Measurements from ENCODE around the gene GTPBP8.

GTPBP8 gene

DNA sequence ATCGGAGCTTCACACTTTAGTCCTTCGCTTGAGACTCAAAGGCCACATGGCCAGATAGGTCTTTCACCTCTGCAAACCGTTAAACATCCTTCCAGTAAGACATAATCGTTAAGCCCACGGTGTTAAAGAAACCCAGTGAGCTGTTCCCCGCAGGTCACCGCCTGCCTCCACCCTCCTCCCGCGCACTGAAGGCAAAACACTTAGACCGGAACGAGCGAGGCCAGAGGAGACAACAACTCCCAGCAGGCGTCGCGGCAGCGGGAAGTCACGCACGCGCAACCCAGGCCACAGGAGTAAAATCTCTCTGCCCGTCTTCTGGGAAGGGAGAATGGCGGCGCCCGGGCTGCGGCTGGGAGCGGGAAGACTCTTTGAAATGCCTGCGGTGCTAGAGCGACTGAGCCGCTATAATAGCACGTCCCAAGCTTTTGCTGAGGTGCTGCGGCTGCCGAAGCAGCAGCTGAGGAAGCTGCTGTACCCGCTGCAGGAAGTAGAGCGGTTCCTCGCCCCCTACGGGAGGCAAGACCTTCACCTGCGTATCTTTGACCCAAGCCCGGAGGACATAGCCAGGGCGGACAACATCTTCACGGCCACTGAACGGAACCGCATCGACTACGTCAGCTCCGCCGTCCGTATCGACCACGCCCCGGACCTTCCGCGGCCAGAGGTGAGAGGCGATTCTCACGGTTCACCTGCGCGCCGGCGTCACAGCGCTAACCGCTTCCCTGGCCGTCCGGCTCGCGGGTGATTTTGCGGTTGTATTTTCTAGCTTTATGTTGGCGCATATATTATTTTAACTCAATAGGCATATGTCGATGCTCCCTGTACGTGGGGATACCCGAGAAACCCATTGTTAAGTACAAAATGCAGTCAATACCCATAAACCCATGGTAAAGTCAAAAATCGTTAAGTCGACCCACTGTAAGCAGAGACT, at the start of gene GTPBP8:
Gene GTPBP8, plus strand, starts transcription at position 313 of the 931 bp plus-strand sequence. Its CDS starts 16 bp downstream, at position 329.
- peak; percentile 93 for DNase-seq

GRCh38 chr3:112948346-112948838, 42.4 kb upstream of the GTPBP8 start:
- DNase-seq, result no peak

DNA sequence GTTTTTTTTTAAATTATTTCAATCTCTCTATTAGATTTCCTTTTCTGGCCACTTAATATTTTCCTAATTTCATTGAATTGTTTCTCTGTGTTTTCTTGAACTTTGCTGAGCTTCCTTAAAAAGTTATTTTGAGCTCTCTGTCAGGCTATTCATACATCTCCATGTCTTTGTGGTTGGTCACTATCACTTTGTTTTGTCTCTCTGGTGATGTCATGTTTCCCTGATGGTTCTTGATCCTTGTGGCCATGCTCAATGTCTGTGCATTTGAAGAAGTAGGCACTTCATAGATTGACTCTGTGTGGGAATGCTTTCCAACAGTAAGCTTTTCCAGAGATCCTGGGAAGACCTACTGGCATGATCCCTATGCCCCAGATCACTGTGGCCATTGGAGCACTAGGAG, 34.4 kb upstream of the GTPBP8 start:
- DNase-seq, result no peak

DNA sequence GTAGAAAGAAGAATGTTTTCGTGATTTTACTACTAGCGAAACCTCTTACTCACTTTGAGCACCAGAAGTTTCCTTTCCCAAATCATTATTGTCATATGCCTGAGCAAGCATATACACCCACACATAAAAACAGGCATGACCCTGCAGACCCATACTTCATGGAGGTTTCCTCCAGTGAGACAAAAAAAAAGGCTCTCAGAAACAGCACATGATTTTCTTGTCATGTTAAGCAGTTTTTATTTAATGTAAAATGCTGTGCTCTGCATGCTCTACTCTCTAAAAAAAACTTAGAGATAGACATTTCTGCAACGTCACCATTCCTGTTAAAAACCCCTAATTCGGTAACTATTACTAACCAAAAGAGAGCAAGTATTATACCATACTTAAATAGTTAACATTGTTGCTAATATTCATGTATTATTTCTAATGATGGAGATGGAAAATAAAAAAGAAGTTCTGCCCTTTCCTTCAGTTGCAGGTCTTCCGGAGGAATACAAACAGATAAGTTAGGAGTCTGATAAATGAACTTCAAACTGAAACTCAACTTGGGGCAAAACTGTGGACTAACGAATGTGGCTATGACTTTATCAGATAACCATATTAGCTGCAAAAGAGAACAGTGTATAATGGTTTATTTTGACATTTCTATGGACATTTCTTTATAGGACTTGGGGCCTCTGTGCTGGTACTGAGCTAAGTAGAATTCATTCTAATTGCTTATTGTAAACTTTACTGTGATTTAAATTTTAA, 31.8 kb upstream of the GTPBP8 start:
- DNase-seq, result peak; percentile 77

GRCh38 chr3:112963683-112964082, 27.1 kb upstream of the GTPBP8 start:
- DNase-seq, result no peak

DNA sequence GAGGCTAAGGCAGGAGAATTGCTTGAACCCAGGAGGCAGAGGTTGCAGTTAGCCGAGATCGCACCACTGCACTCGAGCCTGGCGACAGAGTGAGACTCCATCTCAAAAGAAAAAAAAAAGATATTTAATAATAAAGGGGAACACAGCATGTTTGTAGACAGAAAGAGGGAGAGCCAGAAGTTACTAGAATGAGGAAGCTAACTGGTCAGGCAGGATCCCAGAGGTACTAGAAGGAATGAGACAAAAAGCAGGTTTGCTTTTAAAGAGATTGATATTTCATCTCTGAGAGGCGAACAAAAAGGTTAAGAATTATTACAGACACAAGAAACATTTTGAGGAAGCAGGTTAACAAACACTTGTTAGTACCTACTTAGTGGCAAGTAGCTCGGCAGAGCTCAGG, 25.1 kb upstream of the GTPBP8 start:
- no peak for DNase-seq

- no peak for DNase-seq
Observed at GRCh38 chr3:112966633-112967032, 24.2 kb upstream of the GTPBP8 start.

DNA sequence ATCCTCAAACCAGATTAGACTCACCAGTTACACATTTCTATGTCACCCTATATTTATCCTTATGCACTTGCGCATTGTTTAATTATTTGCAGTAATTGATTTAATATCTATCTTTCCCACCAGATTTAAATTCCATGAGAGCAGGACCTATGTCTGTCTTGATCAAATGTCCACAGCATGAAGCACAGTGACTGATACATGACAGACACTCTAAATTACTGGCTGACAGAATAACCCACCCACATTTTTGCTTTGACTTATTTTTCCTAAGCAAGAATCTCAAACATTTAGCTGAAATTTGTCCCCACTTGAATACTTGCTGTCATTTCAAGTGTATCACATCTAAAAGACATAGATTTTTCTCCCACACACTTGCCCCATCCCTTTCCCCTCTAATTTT, 23.4 kb upstream of the GTPBP8 start:
- no peak for DNase-seq

DNA sequence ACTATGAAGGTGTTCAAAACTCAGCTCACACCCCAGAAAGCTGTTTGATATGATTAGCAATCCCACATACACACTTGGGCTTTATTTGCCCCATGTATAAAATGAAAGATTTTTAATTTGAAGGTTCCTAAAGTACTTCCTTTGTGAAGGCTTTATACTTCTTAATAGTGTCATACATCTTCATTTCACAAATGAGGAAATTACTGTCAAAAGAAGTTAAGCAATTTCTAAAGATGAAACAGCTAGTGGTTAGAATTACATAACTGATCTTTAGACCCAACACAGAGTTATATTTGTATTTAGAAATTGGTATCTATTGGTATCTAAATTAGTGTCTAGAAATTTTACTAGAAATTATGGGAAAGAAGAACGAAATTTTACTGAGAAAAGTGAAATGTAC, 23.0 kb upstream of the GTPBP8 start:
- peak; percentile 33 for DNase-seq

DNA sequence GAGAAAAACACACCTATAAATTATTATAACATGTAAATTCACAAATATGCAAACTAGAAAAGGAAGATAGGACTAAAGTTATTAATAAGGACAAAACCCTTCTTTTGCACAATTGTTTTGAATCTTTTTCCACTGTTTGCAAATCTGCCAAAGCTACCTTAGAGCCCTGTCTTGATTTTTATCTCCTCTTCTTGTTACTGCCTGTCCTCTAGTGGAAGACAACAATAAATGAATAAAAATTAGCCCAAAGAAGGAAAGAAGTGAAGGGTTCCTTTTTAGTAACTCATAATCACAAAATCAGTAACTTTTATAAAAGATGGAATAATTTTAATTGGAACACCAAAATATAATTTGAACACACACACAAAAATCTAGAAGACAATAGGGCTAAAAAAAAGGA, 18.6 kb upstream of the GTPBP8 start:
- no peak for DNase-seq

GRCh38 chr3:112973325-112974177, 17.2 kb upstream of the GTPBP8 start:
- DNase-seq, result peak; percentile 87

DNA sequence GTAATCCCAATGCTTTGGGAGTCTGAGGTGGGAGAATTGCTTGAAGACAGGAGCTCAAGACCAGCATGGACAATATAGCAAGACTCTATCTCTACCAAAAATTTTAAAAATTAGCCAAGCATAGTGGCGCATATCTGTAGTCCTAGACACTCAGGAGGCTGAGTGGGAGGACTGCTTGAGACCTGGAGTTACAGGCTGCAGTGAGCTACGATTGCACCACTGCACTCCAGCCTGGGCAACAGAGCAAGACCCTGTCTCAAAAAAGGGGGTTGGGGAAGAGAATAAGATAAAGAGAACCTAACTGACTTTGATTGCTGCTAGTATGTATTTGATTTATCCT, 16.6 kb upstream of the GTPBP8 start:
- peak; percentile 17 for DNase-seq

GRCh38 chr3:112974894-112975293, 15.9 kb upstream of the GTPBP8 start, which contains the start of gene CD200R1:
CD200R1 (minus strand) TSS chr3:112975103; CDS start chr3:112974857, 246 bp downstream.
- DNase-seq, result peak; percentile 37

- no peak for DNase-seq
Observed at GRCh38 chr3:112976001-112976400, 14.8 kb upstream of the GTPBP8 start.

- DNase-seq, result no peak
Observed at GRCh38 chr3:112976953-112977352, 13.8 kb upstream of the GTPBP8 start.

- peak; percentile 57 for DNase-seq
Observed at GRCh38 chr3:112979244-112979832, 11.4 kb upstream of the GTPBP8 start.

DNA sequence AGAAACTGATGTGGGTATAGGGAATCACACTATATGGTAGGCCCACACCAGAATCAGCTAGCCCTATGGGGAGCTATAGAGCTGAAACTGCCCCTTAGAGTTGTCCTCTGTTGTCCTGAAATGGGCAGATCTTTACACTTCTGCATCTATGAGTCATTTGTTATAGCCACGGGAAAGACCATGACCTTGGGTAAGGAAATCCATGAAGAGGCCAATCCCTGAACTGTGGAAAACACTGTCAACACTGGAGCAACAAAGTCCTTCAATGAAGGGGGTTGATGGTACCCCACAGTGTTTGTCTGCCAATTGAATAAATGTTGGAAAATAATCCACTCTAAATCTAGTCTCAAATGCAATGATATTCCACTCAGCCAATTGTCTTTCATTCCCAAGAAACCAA, 10.7 kb upstream of the GTPBP8 start:
- DNase-seq, result no peak

GRCh38 chr3:112982710-112983109, 8.1 kb upstream of the GTPBP8 start:
- no peak for DNase-seq

DNA sequence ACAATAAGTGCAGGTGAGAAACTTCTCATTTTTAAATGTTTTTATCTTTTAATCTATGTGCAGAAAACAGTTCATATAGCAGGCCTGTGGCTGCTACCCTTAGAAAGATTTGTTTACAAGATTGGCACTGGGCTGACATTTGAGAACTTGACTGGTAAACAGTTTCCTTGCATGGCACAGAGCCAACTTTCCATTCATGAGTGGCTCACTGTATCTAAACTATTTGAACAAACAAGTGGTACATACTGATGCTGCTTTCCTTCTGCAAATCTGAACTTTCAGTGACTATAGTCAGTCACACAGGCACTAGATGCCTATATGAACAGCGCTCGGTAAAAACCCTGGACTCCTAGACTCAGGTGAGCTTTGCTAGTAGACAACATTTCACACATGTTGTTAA, 6.3 kb upstream of the GTPBP8 start:
- no peak for DNase-seq

DNA sequence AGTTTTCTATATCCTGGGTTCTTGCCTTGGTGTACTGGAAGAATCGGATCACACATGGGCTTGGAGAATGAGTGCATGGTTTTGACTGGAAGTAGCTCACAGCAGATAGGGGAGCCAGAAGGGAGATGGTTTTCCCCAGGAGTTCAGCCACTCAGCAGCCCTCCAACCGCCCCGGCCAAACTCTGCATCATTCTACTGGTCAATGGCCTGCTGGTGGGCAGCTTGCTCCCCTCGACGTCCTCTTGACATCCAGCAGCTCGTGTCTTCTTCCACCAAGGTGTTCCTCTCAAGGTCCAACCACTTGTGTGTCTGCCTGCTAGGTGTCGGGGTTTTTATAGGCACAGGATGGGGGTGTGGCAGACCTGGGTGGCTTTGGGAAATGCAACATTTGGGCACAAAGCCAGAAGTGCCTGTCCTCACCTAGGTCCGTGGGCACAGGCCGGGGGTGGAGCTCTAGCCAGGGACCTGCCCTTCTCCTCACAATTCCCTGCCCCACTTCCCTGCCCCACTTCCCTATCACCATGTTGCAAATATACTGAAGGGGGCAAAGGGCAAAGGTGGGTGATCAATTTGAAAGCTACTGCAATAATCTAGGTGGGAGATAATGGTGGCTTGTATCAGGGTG, 3.0 kb upstream of the GTPBP8 start:
- no peak for DNase-seq

- DNase-seq, result no peak
Observed at GRCh38 chr3:112995800-112996199, 5.0 kb downstream of the GTPBP8 start.

- DNase-seq, result no peak
Observed at GRCh38 chr3:113000691-113001090, 9.9 kb downstream of the GTPBP8 start.

Data from activated CD4-positive, alpha-beta T cell treated with anti-CD3 and anti-CD28 coated beads, Interleukin-2, amount 50 U/mL, for 16 hours (primary cell).